Fibroblast of skin of left biceps (primary cell): ENCODE measurements around the gene KCTD20.
"Not testable (repeated sequence)": the region's sequence is repeated elsewhere in the genome, so short reads cannot be mapped to it uniquely, and the experiment has no call there.

Experiments used
- DNase-seq, 2 experiments: peaks; one replicate each; pipeline ENCODE4 v3.0.0-alpha.2; 2013; ENCODE audit warnings: low read depth in 2 of 2

KCTD20 gene

GRCh38 chr6:36442671-36443470 is at the start of gene KCTD20, which contains the start of gene PXT1:
KCTD20 (plus strand) TSS chr6:36443000; CDS start chr6:36470098, 27,098 bp downstream.
PXT1 (minus strand) TSS chr6:36442854; CDS start chr6:36426082, 16,772 bp downstream.
- peak; percentile 57 to 67 for DNase-seq

- DNase-seq = no peak
Measured at GRCh38 chr6:36399970-36400369, 42.8 kb upstream of the KCTD20 start.

GRCh38 chr6:36402481-36402880 is 40.3 kb upstream of the KCTD20 start:
- no peak for DNase-seq

- DNase-seq = no peak
Measured at GRCh38 chr6:36404164-36404563, 38.6 kb upstream of the KCTD20 start.

- DNase-seq = not testable (repeated sequence)
Measured at GRCh38 chr6:36409718-36410117, 33.1 kb upstream of the KCTD20 start.

GRCh38 chr6:36413489-36414480 is 29.0 kb upstream of the KCTD20 start:
- no peak for DNase-seq

GRCh38 chr6:36414481-36414880 is 28.3 kb upstream of the KCTD20 start:
- no peak for DNase-seq

- DNase-seq = no peak
Measured at GRCh38 chr6:36418558-36418957, 24.2 kb upstream of the KCTD20 start.

GRCh38 chr6:36419310-36419709 is 23.5 kb upstream of the KCTD20 start:
- DNase-seq = no peak

GRCh38 chr6:36422714-36423100 is 20.1 kb upstream of the KCTD20 start:
- no peak for DNase-seq

GRCh38 chr6:36423101-36423824 is 19.5 kb upstream of the KCTD20 start:
- DNase-seq = peak; percentile 94 to 96

GRCh38 chr6:36426622-36427021 is 16.2 kb upstream of the KCTD20 start:
- no peak for DNase-seq

GRCh38 chr6:36428911-36429310 is 13.9 kb upstream of the KCTD20 start:
- no peak for DNase-seq

- DNase-seq = no peak
Measured at GRCh38 chr6:36430351-36430750, 12.4 kb upstream of the KCTD20 start.

GRCh38 chr6:36431197-36431596 is 11.6 kb upstream of the KCTD20 start:
- no peak for DNase-seq

- DNase-seq = no peak
Measured at GRCh38 chr6:36432151-36432671, 10.6 kb upstream of the KCTD20 start.

- no peak for DNase-seq
Measured at GRCh38 chr6:36436466-36436865, 6.3 kb upstream of the KCTD20 start.

GRCh38 chr6:36441307-36441894 is 1.4 kb upstream of the KCTD20 start:
- DNase-seq = peak; percentile 80 to 87

- DNase-seq = no peak
Measured at GRCh38 chr6:36442103-36442670, 613 bp upstream of the KCTD20 start.
